Fibroblast of skin of scalp (primary cell): ENCODE data around the gene DAD1.

Experiments used
- DNase-seq: peaks from one replicate; pipeline ENCODE4 v3.0.0-alpha.2; 2013

DAD1 gene

DNA sequence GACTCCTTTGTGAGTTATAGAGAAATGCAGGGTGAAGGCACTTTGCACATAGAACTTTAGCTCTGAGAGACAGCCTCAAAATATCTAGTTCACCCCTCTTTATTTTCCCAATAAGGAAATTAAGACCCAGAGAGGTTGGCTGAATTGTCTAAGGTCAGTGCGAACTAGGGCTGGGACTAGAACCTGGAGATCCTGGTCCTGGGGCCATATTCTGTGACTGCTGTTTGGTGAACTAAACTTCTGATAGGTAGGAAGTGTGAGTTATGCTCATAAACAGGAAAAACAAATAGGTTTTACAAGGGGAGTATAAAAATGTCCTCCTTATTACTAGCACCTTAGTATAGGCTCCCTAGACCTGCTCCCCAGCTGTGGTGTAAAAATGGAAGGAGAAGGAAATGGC is 53.9 kb downstream of the DAD1 start:
- no peak for DNase-seq

DNA sequence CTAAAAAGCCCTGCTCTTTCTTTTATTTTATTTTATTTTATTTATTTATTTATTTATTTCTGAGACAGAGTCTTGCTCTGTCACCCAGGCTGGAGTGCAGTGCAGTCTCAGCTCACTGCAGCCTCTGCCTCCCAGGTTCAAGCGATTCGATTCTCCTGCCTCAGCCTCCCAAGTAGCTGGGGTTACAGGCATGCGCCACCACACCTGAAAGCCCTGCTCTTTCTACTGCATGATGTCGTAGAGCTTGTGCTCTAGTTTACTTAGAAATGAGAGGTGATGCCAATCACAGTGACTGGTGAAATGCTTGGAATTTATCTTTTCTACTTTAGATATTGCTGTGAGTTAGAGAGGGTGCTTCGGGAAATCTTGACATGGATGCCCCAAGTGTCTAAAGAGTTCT is 54.5 kb downstream of the DAD1 start:
- DNase-seq = no peak

GRCh38 chr14:22533739-22534359 is 55.2 kb downstream of the DAD1 start:
- DNase-seq = no peak

GRCh38 chr14:22533057-22533704 is 55.8 kb downstream of the DAD1 start:
- no peak for DNase-seq

DNA sequence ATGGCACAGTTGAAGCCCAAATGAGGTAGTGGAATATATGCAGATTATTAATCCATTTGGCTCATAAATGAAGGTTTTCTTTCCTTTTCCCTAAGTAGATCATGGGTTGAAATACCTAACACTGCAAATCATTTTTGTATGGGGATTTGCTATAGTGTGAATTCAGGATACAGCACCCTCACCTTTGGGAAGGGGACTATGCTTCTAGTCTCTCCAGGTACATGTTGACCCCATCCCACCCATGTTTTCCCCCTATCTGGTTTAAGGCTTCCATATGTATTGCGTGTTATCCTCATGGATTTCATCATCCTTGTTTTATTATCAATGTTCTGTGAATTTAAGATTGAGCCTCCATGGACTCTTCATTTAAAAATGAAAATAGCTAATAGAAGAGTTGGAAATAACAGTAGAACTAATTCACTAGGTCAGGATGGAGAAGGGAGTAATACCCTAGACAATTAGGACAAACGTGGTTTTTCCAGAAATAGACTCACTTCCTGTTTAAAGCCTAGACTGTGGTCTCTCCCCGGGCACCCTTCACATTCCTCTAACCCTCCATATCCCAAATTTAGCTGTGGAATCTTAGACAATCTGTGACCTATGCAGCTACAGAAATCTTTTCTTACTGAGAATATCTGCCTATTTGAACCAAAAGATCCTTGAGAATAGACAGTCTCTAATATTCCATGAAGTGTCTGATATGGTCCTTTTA is 56.5 kb downstream of the DAD1 start:
- DNase-seq = peak; percentile 85

GRCh38 chr14:22531451-22532344 is 57.3 kb downstream of the DAD1 start:
- no peak for DNase-seq

- DNase-seq = no peak
Measured at GRCh38 chr14:22530127-22530526, 58.9 kb downstream of the DAD1 start.

DNA sequence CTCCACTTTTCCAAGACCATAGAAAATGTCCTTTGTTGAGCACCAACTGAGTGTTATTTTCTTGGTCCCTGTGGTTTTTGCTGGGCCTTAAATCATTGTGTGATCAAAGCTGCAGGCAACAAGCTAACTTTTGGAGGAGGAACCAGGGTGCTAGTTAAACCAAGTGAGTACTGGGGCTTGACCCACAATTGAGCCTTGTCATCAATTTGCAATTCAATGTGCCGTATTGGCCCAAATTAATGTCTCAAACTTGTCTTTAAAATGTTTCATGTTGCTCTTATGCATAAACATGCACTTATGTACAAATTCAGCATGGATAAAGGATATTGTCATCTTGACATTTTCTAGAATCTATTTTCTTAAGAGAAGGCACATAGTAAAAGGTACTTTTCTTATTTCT is 62.3 kb downstream of the DAD1 start:
- DNase-seq = no peak

DNA sequence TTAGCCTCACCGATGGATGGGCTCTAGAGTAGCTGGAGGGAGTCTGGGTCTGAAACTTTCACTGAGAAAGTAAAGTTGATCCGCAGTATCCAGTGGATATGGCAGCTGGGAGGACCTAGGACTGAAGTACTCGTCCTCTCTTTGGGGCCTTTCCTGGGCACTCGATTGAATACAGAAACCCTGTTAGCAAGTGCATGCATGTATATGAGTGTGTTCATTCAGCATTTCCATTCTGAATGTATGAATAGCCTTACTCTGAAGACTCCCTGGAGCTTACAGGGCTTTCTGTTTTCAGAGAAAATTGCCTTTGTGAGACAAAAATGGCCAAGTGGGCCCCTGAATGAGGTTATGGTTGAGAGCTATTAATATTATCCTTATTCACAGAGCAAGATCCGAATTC is 62.8 kb downstream of the DAD1 start:
- no peak for DNase-seq

- DNase-seq = no peak
Measured at GRCh38 chr14:22524784-22525161, 64.3 kb downstream of the DAD1 start.

- DNase-seq = no peak
Measured at GRCh38 chr14:22524115-22524783, 64.8 kb downstream of the DAD1 start.

- DNase-seq = no peak
Measured at GRCh38 chr14:22523283-22523682, 65.7 kb downstream of the DAD1 start.

DNA sequence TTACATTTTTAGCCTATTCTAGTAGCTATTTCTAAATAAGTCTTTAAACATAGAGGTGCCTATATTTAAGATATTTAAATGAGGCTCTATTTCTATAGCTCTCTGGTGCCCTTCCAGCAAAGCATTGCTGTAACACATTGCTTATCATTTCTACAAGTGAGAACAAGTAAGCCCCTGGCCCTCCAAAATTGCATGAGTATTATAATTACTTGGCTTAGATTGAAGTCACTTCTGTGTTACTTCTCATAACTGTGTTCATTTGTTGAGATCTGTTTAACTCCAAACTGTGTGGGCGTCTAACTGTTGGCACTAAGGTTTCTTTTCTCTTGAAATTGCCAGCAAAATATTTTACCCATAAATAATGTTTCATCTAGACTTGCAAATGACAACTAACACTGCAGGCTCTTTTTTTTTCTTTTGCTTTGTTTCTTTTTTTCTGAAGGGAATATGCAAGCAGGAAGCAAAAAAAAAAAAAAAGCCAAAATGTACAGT is 66.5 kb downstream of the DAD1 start:
- DNase-seq = no peak

GRCh38 chr14:22521449-22522239 is 67.4 kb downstream of the DAD1 start:
- DNase-seq = no peak

- no peak for DNase-seq
Measured at GRCh38 chr14:22520796-22521195, 68.2 kb downstream of the DAD1 start.

DNA sequence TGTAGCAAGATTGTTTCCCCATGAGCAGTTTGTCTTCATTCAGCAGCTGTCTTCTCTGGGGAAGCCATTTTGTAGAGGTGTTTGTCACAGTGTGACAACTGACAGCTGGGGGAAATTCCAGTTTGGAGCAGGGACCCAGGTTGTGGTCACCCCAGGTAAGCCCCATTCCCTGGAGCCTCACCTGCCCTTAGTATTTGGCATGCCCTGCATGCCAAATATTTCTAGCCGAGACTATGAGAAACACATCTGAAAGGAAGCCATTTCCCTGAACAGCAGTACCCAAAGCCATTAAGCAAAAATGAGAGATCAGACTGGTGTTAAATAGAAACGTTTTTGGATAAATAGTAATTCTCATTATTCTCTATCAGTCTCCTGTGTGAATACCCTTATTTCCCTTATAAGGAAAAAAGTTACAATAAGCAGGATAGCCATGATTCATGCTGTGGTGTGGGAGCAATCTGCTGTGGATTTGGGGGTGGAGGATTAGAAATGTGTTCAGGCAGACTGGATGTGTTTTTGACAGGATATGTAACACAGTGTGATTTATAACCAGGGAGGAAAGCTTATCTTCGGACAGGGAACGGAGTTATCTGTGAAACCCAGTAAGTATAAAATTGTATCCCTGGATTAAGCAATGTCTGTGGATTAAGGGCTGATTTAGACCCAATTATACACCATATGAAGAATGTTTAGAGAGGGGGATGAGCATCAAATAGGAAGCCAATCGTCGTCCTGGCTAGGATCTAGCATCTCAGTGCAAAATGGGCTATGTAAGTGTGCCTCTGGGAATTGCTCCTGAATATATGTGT is 68.9 kb downstream of the DAD1 start:
- no peak for DNase-seq

DNA sequence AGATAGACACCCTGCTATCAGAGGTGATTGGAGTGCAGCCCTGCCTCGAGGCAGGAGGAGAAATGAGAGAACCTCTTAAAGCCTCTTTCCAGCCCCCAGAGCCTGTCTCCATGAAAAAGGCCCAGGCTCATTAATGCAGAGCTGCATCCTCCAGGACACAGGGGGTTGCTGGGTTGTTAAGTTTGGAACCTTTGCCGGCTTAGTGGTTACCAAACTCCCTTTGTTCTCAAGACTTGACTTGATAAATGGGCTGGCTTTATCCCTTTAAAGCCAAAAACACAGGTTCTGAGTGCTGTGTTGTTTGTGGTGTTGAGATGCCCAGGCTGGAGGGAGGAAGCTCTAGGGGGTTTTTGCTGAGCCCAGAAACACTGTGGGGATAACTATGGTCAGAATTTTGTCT is 71.0 kb downstream of the DAD1 start:
- no peak for DNase-seq

DNA sequence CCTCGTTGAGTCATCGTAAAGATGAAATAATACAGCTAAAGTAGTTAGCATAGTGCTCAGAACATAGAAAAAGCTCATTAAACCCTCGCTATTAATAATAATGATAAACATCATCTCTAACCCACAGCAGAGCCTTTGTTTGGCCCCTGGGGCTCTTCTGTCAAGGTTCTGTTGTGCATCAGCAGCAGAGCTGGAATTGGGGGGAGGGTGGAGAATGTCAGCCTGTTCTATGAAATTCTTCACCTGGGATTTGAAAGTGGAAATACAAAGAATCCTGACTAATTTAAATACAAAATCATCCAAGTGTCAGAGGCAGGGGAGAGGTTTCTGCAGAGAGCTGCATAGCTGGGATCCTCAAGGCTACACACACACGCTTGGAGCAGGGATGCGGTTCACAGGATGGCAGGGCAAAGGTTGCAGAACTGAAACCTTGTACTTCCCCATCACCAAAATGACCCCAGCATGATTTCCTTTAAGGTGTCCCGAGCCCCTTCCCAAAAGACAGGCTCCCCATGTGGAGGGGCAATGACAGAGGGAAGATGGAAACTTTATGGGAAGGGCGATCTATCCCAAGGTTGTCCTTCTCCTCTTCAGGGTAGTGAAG is 71.8 kb downstream of the DAD1 start:
- DNase-seq = no peak

DNA sequence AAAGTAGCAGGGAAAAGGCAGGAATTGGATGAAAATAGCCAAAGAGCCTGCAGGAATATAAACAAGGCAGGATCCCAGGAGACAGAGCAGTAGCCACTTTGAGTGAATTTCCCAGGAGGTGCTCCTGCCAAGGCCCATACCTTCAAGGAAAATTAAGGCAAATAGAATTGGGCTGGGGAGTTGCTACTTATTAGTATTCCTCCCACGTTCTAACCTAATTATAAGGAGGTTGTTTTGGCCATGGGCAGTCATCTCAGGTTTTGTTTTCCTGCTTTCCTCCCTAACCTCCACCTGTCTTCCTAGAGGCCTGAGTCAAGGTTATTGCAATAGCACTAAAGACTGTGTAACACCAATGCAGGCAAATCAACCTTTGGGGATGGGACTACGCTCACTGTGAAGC is 73.1 kb downstream of the DAD1 start:
- DNase-seq = no peak
